ENCODE measurements around the gene SLC41A3.
"Not testable (repeated sequence)": the region's sequence is repeated elsewhere in the genome, so short reads cannot be mapped to it uniquely, and the experiment has no call there.

GRCh38 chr3:126092128-126092527 lies 8.2 kb upstream of the SLC41A3 start:
- TF ChIP-seq CTCF (conservative IDR thresholded peaks at IDR 0.05; ENCODE audit: low read depth, low read length); NFE2L2 (IDR thresholded peaks at IDR 0.05; ENCODE audit: low read depth, low read length); POLR2A (IDR thresholded peaks at IDR 0.05; ENCODE audit: low read depth, low read length); CEBPB (IDR thresholded peaks at IDR 0.05; ENCODE audit: low read depth, low read length): not testable (repeated sequence)

All from IMR-90 (cell line).